HG02759 (cell line): ENCODE data around the gene MAP1B.

Source experiments
- ATAC-seq: cut with Tn5 transposase; IDR thresholded peaks from one replicate; pipeline ENCODE4 v1.9.1; 2021; ENCODE audit warnings: mild to moderate bottlenecking, moderate library complexity; ENCODE audit not compliant: unreplicated experiment

MAP1B gene

GRCh38 chr5:72245951-72246532 is 138.8 kb downstream of the MAP1B start:
- no peak for ATAC-seq

GRCh38 chr5:72246954-72247442 is 139.7 kb downstream of the MAP1B start:
- ATAC-seq = no peak

DNA sequence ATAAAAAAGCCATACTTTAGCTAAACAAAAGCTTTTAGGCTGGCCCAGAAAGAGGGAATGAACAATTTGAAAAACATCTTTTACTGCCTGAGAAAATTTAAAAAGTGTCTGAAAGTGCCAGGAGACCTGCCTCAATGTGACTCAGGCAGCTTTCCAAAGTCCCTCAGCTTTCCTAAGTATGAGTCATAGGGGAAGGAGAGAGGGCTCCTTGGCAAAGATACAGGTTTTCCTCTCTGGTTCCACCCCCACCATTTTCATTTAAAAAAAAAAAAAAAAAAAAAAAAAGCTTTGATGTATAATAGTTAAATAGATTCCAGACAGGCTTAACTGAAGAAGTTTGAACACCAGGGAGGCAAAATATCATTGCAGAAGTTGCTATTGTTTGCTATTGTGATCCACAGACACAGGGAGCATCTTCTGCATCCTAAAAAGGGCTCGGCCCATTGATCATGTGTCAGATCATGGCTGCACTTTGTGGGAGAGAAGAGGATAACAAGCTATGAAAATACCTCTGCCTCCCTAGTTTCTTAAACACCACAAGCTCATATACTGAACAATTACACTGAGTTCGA is 141.2 kb downstream of the MAP1B start:
- no peak for ATAC-seq

GRCh38 chr5:72251386-72251785 is 144.1 kb downstream of the MAP1B start:
- no peak for ATAC-seq

DNA sequence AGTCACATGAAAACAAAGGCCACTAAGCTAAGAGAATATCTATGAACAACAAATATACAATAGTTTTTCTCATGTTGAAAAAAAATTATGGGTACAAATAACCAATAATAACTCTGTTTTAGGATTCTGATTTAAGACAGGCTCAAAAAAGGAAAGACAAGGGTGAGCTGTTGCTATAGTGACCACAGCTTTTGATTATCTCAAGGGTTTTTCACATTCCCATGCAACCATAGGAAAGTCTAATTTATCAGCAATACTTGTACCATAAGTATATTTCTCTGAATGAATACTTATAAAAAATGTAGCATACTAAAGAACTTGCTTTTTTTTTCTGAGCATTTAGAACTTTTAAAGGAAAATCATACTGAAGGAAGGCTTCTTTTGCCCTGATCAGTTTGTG is 144.7 kb downstream of the MAP1B start:
- no peak for ATAC-seq

DNA sequence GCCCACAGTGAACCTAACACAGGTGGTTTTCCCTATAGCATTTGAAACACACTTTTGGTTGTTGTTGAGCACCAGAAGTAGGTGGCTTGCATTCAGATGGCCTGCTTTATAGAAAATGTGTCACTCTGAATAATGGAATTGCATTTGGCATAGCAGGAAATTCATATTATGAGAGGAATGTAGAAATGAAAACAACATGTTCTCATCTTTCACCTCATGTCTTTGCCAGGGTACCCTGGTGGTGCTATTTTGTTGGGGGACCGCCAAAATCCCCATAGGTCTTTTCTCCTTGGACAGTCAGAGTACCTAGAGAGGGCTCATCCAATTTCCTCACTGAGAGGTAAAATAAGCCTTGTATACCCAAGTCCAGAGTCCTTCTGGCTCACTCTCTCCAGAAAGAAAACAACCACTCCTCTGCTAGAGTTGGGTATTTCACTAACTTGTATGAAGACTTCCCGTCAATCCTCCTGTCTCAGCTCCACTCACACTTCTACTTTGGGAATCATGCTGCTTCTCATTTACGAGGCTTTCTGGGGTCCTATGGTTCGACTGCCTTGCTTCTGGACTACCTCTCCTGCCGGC is 145.4 kb downstream of the MAP1B start:
- no peak for ATAC-seq

GRCh38 chr5:72255237-72255636 is 148.0 kb downstream of the MAP1B start:
- ATAC-seq = no peak

DNA sequence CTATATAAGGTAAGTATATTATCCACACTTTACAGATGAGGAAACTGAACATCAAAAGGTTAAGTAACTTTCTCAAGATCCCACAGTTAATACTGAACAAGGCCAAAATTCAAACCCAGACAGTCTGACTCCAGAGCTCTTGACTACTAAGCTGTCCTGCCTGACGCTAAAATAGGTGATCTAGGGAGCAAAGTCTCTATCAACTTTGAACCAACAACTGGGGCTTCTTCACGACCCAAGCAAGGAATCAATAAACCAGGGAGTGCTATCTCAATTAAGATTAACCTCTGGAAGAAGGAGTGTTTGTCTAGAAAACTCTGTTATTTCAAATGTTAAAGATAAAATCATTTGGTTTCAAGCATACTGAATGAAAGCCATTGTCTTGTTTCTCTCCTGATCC is 148.4 kb downstream of the MAP1B start:
- ATAC-seq = no peak

DNA sequence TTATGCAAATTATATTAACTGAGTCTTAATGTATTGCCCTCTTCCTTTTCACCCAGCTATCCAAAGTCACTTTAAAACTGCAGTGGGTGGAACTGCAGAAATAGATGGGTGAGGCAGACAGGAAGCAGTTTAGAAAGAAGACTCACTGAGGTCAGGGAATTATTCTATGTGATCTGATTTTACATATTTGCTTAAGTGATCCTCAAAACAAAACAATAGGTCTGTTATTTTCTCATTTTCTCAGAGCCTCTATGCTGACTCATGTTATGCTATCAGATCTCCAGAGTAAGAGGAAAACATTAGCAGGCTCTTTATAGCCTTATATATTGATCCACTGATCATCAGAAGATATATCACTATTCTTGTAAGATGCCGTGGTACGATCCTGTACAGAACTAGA is 149.3 kb downstream of the MAP1B start:
- ATAC-seq = no peak
